Endothelial cell (in vitro differentiated cells): ENCODE data around the gene PIK3R1. TPM values are rescaled to one million over a fixed set of nuclear protein-coding genes. Genes with fewer than 3 reads are reported as not detected.
A peak's percentile ranks its signal among the peaks of the same experiment; 100 is the strongest.

ENCODE experiments used
- DNase-seq: peaks from one replicate; pipeline ENCODE4 v3.0.0; 2021; ENCODE audit warnings: low spot score
- H3K27ac Mint-ChIP-seq: one replicate; pipeline ENCODE4 v1.8.0; 2021; ENCODE audit warnings: mixed read lengths, inconsistent platforms; ENCODE audit not compliant: unreplicated experiment
- H3K27me3 Mint-ChIP-seq: one replicate; pipeline ENCODE4 v1.8.0; 2021; ENCODE audit warnings: mild to moderate bottlenecking, moderate library complexity, mixed read lengths, inconsistent platforms; ENCODE audit not compliant: unreplicated experiment
- H3K36me3 Mint-ChIP-seq: one replicate; pipeline ENCODE4 v1.8.0; 2021; ENCODE audit warnings: mild to moderate bottlenecking, low read depth, mixed read lengths, inconsistent platforms; ENCODE audit not compliant: unreplicated experiment
- H3K4me1 Mint-ChIP-seq: one replicate; pipeline ENCODE4 v1.8.0; 2021; ENCODE audit warnings: mild to moderate bottlenecking, mixed read lengths, inconsistent platforms; ENCODE audit not compliant: unreplicated experiment
- H3K4me3 Mint-ChIP-seq: one replicate; pipeline ENCODE4 v1.8.0; 2021; ENCODE audit warnings: mild to moderate bottlenecking, mixed read lengths, inconsistent platforms; ENCODE audit not compliant: unreplicated experiment
- H3K9me3 Mint-ChIP-seq: one replicate; pipeline ENCODE4 v1.8.0; 2021; ENCODE audit warnings: mixed read lengths, inconsistent platforms; ENCODE audit not compliant: unreplicated experiment
- long read RNA-seq: library from polyadenylated mRNA; unstranded; transcript quantifications from one replicate; pipeline ENCODE4 v2.0.0, GENCODE V29; 2020; ENCODE audit not compliant: unreplicated experiment
- total RNA-seq: library from RNA; stranded (reverse); fragmentation: NEBNext Ultra II Directional; extraction: Animal tissue kit (Norgen Biotek cat#: 25700); gene quantifications from one replicate; pipeline ENCODE4 v1.2.1, GENCODE V29; 2021; ENCODE audit not compliant: unreplicated experiment
- TF ChIP-seq, protein P1 (sequence below): fragments of 200-600 bp; sonication (generic); IDR thresholded peaks from one replicate; pipeline ENCODE4 v1.5.0; 2021; ENCODE audit warnings: antibody characterized with exemption; ENCODE audit not compliant: unreplicated experiment

PIK3R1 gene
- 37.1 TPM for total RNA-seq
- long read RNA-seq, full-length matches to known transcripts: 2 of 4 reads
- long read RNA-seq, partial matches to known transcripts: 2 of 4 reads
- long read RNA-seq, other reads (novel, unspliced or antisense): 0 of 4 reads

DNA sequence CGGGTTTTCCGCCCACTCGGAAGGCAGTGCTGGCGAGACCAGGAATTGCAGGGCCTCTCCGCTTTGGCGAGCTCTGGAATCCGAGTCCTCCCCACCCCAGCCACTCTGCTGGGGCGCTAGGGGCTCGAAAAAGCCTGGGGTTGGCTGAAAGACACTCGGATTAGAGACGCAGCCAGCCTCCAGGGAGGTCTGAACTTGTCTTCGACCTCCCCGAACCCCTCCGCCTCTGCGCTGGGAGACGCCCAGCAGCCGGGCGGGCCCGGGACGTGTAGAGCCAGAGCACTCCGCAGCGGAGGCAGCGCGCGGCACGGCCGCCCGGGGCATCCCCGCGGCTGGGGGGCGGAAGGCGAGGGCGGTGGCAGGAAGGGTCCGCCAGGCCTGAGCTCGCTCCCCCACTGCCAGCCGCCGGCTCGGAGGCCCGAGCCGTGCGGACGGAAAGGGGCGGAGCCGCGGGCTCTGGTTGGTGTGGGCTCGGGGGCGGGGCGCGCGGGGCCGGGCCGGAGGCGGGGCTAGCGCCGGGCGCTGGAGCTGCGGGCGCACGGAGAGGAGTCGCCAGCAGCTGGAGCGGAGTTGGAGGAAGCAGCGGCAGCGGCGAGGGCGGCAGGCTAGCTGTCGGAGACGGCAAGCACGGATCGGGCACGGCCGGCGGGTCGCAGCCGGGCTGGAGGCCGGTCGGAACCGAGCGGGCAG is at the start of gene PIK3R1:
PIK3R1 (plus strand) TSS at position 549 of the 690 bp plus-strand sequence. CDS start 10,920 bp downstream, outside the sequence.
- TF ChIP-seq, protein P1, sequence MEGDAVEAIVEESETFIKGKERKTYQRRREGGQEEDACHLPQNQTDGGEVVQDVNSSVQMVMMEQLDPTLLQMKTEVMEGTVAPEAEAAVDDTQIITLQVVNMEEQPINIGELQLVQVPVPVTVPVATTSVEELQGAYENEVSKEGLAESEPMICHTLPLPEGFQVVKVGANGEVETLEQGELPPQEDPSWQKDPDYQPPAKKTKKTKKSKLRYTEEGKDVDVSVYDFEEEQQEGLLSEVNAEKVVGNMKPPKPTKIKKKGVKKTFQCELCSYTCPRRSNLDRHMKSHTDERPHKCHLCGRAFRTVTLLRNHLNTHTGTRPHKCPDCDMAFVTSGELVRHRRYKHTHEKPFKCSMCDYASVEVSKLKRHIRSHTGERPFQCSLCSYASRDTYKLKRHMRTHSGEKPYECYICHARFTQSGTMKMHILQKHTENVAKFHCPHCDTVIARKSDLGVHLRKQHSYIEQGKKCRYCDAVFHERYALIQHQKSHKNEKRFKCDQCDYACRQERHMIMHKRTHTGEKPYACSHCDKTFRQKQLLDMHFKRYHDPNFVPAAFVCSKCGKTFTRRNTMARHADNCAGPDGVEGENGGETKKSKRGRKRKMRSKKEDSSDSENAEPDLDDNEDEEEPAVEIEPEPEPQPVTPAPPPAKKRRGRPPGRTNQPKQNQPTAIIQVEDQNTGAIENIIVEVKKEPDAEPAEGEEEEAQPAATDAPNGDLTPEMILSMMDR: peak; percentile 38
- Mint-ChIP-seq H3K36me3 (peaks cover 16% of the 10 kb centered on the region), H3K4me3 (peak within 1 kb of the TSS; percentile 96), H3K27ac (peak within 1 kb of the TSS; percentile 83), H3K27me3 (peaks cover 4% of the 10 kb centered on the region), H3K4me1 (peaks cover 22% of the 10 kb centered on the region), H3K9me3 (peaks cover 9% of the 10 kb centered on the region)
- DNase-seq: peak; percentile 98

DNA sequence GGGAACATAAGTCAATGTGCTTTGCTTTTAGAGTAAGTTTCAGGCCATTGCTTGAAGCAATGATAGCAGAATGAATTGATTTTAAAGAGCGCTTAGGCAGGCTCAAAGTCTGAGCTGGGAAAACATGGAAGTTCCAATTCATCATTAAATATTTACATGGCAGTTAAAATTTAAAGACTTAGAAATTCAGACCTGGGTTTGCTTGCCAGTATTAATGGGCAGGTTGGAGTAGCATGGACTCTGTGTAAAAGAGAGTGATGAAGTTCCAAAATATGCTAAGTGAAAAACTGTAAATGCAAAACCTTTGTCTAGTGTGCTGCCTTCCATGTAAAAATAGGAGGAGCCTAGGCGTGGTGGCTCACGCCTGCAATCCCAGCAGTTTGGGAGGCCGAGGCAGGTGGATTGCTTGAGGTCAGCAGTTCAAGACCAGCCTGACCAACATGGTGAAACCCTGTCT is 48.3 kb upstream of the PIK3R1 start:
- Mint-ChIP-seq H3K4me3 (no peak overlapping the region), H3K27me3 (no peaks in the 10 kb centered on the region), H3K36me3 (no peaks in the 10 kb centered on the region), H3K9me3 (no peaks in the 10 kb centered on the region), H3K27ac (no peak overlapping the region), H3K4me1 (no peaks in the 10 kb centered on the region)
- no peak for DNase-seq
- TF ChIP-seq, protein P1: no peak

DNA sequence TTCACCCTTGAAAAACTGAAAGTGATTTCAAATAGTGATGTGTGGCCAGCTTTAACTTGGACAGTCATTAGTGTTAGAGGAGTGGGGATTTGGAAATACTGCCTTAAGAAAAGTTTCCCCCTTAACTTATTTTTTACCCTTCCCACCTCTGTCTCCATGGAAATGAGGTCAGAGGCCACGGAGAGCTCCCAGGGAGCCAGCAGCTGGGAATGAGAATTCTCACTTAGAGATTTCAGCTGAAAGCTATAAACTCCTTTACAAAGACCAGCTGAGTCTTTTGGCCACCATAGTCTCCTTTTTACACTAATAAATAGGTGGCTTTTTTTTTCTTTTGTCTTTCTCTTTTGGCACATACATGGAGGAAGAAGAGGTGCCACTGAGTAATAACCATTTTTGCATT is 45.7 kb upstream of the PIK3R1 start:
- H3K27me3 Mint-ChIP-seq: no peaks in the 10 kb centered on the region
- H3K36me3 Mint-ChIP-seq: no peaks in the 10 kb centered on the region
- no peaks in the 10 kb centered on the region for H3K9me3 Mint-ChIP-seq
- no peaks in the 10 kb centered on the region for H3K4me1 Mint-ChIP-seq
- H3K27ac Mint-ChIP-seq: no peak overlapping the region
- TF ChIP-seq, protein P1: no peak
- no peak for DNase-seq
- H3K4me3 Mint-ChIP-seq: no peak overlapping the region

DNA sequence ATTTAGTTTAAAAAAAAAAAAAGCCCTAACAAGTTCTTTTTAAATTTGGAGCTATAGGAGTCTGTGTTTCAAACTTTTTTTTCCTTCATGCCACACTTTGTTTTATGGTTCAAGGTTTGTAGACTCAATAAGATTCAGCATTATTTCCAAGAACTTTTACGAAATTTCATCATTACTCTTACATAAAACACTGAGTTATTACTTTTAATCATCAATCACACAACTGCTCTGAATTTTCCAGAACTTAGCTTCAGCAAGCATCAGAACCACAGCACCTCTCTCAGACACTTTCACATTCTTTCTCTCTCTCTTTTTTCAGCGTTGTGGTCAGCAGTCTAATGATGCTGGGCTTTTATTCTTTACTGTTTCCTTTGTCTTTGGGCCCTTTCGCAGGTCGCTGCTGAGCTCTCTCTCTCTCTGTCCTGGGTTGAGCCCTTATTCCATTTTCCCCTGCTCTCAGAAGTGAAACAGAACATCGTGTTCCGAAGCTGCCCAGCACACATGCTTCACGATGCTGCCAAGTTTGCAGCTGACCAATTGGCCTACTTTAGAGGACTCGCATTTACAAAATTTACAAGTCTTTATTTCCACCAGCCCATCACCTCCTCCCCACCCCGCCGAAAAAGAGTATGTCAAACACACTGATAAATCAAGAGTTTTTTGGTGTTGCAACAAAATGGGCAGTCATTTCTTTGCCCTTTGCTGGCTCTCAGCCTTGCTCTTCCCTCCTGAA is 44.6 kb upstream of the PIK3R1 start:
- TF ChIP-seq, protein P1: no peak
- H3K36me3 Mint-ChIP-seq: no peaks in the 10 kb centered on the region
- no peak for DNase-seq
- H3K27me3 Mint-ChIP-seq: no peaks in the 10 kb centered on the region
- no peak overlapping the region for H3K27ac Mint-ChIP-seq
- H3K9me3 Mint-ChIP-seq: no peaks in the 10 kb centered on the region
- no peak overlapping the region for H3K4me3 Mint-ChIP-seq
- H3K4me1 Mint-ChIP-seq: no peaks in the 10 kb centered on the region
